HG02884 (cell line): ENCODE measurements around the gene GXYLT1.
"Not testable (repeated sequence)": the region's sequence is repeated elsewhere in the genome, so short reads cannot be mapped to it uniquely, and the experiment has no call there.

ENCODE experiments used
- ATAC-seq: cut with Tn5 transposase; IDR thresholded peaks from one replicate; pipeline ENCODE4 v1.9.1; 2021; ENCODE audit warnings: mild to moderate bottlenecking, moderate library complexity; ENCODE audit not compliant: unreplicated experiment

Gene GXYLT1, protein sequence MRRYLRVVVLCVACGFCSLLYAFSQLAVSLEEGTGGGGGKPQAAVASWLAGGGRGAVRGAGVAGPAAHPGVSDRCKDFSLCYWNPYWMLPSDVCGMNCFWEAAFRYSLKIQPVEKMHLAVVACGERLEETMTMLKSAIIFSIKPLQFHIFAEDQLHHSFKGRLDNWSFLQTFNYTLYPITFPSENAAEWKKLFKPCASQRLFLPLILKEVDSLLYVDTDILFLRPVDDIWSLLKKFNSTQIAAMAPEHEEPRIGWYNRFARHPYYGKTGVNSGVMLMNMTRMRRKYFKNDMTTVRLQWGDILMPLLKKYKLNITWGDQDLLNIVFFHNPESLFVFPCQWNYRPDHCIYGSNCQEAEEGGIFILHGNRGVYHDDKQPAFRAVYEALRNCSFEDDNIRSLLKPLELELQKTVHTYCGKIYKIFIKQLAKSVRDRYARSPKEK

DNA sequence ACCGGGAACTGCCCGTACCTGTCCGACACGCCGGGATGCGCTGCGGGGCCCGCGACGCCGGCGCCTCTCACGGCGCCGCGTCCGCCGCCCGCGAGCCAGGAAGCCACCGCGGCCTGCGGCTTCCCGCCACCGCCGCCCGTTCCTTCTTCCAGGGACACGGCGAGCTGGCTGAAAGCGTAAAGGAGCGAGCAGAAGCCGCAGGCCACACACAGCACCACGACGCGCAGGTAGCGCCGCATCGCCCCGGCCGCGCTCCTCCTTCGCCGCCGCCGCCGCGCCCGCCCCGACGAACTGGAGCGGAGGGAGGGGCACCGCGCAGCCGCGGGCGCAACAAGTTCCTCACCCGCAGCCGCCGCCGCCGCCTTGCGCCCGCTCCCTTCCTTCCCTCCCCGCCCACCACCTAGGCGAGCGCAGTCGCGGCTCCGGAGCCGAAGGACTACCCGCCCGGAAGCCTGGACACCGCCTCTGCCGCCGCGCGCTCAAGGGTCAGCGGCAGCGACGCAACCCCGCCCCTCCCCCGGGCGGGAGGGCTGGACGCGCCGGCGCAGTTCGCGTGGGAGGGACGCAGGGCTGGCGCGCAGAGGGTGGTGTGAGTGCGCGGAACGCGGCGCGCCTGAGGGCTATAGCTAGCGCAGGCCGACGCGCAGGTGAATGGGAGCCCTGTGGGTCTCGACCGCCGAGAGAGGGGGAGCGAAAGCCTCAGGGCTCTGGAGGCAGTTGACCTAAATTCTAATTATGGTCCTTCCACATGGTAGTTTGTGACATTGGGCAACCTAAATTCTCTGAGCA lies at the start of gene GXYLT1:
TSS of gene GXYLT1 (minus strand) at position 467 of the 789 bp plus-strand sequence. CDS start at position 239, 228 bp downstream.
- peak; percentile 87 for ATAC-seq

DNA sequence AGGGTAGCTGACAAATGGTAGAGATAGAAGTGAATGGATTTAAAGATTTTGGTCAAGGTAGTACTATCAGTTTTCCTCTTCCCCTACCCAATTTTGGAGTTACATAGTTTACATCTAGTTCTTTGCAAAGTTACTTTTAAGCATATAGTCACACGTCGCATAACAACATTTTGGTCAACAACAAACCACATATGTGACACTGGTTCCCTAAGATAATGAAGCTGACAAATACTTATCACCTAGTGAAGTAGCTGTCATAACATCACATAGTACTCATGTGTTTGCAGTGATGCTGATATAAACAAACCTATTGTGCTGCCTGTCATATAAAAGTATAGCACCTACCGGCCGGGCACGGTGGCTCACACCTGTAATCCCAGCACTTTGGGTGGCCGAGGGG lies 48.0 kb upstream of the GXYLT1 start:
- ATAC-seq: no peak

DNA sequence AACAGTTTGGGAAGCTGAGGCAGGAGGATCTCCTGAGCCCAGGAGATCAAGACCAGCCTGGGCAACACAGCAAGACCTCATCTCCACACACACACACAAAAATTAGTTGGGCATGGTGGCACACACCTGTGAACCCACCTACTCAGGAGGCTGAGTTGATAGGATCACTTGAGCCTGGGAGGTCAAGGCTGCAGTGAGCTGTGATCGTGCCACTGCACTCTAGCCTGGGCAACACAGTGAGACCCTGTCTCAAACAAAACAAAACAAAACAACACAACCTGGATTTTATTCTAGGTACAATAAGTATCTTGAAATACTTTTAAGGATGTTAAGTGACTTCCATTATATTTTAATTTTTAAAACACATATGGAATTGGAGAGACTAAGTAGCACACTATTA lies 47.6 kb upstream of the GXYLT1 start:
- ATAC-seq: no peak

GRCh38 chr12:42190376-42190775 lies 45.7 kb upstream of the GXYLT1 start:
- ATAC-seq: no peak

GRCh38 chr12:42188275-42188674 lies 43.6 kb upstream of the GXYLT1 start:
- ATAC-seq: not testable (repeated sequence)

GRCh38 chr12:42187799-42188198 lies 43.1 kb upstream of the GXYLT1 start:
- no peak for ATAC-seq

- ATAC-seq: peak; percentile 53
Measured at GRCh38 chr12:42186793-42187192, 42.1 kb upstream of the GXYLT1 start.

GRCh38 chr12:42182394-42182793 lies 37.7 kb upstream of the GXYLT1 start:
- ATAC-seq: no peak

DNA sequence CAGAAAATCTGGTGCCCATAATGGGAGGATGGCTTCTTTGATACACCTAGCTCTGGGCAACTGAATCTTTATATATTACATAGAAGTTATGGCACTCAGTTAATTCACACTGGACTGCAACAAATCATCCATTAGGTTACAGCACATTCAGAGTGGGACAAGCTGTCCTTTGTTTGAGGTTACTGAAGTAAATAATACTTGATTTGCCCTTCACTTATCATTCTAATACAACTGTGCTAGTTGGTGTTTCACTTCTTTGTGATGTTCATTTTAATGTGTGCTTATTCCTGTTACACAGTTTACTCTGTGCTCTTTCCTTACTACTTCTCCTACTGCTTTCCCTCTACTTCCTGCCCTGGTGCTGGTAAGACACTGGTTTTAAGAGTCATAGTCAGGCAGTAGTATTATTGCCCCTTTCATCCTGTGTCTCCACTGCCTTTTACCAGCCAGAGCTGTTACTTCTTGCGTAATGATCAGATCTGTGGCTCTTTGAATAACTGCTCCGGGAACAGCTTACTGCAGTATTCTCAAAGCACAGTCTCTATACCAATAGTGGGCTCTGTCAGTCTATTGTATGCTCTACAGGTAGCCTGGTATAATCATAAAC lies 36.4 kb upstream of the GXYLT1 start:
- ATAC-seq: no peak

DNA sequence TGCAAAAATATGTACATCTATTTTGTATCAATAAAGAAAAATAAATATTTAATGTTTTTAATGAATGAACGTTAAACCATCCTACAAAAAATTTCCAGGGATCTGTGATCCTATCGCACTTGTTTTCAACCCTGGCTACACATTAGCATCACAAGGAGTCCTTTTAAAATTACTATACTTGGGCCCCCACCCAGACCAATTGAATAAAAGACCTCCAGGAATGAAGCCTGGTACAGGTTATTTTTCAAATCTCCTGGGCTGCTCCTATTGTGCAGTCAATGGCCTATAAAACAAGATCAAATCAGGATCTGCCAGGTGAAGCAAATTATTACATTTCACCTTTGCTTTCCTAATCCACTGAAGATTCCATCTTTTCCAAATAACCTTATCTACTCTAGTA lies 33.4 kb upstream of the GXYLT1 start:
- ATAC-seq: no peak

DNA sequence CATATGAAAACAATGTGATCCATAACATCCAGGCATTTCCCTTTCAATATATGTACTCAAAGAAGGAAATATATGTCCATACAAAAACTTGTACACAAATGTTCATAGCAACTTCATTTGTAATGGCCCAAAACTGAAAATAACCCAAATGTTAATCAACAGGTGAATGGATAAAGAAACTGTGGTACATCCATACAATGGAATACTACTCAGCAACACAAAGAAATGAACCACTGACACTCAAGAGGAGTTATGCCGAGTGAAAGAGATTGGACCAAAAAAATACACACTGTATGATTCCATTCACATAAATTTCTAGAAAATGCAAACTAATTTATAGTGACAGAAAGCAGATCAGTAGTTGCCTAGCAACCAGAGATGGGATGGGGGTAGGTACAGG lies 30.3 kb upstream of the GXYLT1 start:
- no peak for ATAC-seq

- no peak for ATAC-seq
Measured at GRCh38 chr12:42173961-42174521, 29.4 kb upstream of the GXYLT1 start.

- ATAC-seq: no peak
Measured at GRCh38 chr12:42172441-42173210, 28.0 kb upstream of the GXYLT1 start.

DNA sequence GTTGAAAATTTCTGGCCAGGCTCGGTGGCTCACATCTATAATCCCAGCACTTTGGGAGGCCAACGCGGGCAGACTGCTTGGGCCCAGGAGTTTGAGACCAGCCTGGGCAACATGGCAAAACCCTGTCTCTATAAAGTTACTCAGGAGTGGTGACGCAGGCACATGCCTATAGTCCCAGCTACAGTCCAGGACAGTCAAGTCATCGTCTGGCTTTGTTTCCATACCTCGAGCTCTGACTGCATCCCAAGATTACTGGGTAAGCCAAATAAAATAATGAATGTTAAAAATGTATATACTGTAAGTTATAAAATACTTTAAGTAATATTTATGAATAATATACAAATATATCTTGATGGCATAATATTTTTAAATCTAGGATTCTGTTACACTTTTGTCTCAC lies 23.0 kb upstream of the GXYLT1 start:
- no peak for ATAC-seq

GRCh38 chr12:42166501-42166900 lies 21.8 kb upstream of the GXYLT1 start:
- ATAC-seq: no peak

- ATAC-seq: no peak
Measured at GRCh38 chr12:42163913-42164312, 19.2 kb upstream of the GXYLT1 start.

GRCh38 chr12:42162965-42163364 lies 18.3 kb upstream of the GXYLT1 start:
- ATAC-seq: no peak

DNA sequence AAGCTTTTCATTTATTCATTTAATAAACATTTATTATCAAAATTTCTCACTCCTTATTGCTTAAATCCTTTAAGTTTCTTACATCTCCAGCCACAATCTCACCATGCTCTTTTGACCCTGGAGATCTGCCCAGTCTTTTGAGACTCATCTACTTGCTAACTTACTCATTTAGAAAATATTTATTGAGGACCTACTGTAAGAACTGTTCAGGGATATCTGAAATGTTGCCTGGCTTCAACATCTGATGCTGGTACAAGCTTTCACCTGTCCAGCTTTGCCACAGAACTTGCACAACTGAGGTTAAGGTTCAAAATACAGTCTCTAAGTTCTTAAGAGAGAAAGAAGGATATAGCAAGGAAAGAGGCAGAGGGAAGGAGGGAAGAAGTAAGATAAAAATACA lies 17.5 kb upstream of the GXYLT1 start:
- ATAC-seq: no peak

GRCh38 chr12:42161529-42161928 lies 16.9 kb upstream of the GXYLT1 start:
- no peak for ATAC-seq

DNA sequence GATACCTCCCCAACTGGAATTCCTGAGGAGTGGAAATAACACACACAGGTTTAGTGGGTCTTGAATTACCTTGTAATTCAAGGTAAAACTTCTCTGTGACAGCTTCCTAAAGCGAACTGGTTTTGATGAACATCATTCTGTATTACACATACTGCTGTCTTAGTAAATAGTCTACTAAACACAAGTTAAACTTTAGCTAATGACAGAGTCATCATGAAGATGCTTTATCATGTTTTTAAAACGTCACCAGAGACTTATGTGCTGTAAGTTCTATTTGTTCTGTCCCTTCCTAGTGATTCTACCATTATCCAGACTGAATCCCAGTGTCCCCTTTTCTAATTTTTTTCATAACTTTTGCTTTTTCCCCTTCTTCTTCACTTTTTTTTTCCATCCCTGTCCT lies 11.6 kb upstream of the GXYLT1 start:
- ATAC-seq: no peak
